ENCODE data around the gene DNAH12. TPM values are rescaled to one million over a fixed set of nuclear protein-coding genes. Genes with fewer than 3 reads are reported as not detected.

DNAH12 gene
- total and polyA plus RNA-seq, 2 of the 4 experiments (the other 2 are of a cell fraction): under 0.01 to 0.02 TPM

GRCh38 chr3:57586778-57587177 is 42.6 kb upstream of the DNAH12 start:
- no peak for ATAC-seq (ENCODE audit: low read depth)
- TF ChIP-seq CEBPB (IDR thresholded peaks at IDR 0.05; ENCODE audit: low read depth, low read length) (no peak), RFX5 (IDR thresholded peaks at IDR 0.05; ENCODE audit: low read depth, low read length) (no peak), SMC3 (IDR thresholded peaks at IDR 0.05; ENCODE audit: low read depth, low read length) (no peak), NFE2L2 (IDR thresholded peaks at IDR 0.05; ENCODE audit: low read depth, low read length) (no peak), RAD21 (IDR thresholded peaks at IDR 0.05; ENCODE audit: low read length) (no peak), ELK1 (IDR thresholded peaks at IDR 0.05; ENCODE audit: borderline replicate concordance, low read depth, low read length) (no peak), MAZ (IDR thresholded peaks at IDR 0.05; ENCODE audit: borderline replicate concordance, low read depth, low read length) (no peak), CTCF (conservative IDR thresholded peaks at IDR 0.05; ENCODE audit: low read depth, low read length) (no peak), MXI1 (IDR thresholded peaks at IDR 0.05; ENCODE audit: borderline replicate concordance, low read depth, low read length) (no peak), BHLHE40 (IDR thresholded peaks at IDR 0.05; ENCODE audit: low read depth, low read length) (no peak), FOS (IDR thresholded peaks at IDR 0.05; ENCODE audit: low read depth, low read length) (no peak), POLR2A (IDR thresholded peaks at IDR 0.05; ENCODE audit: low read depth, low read length) (no peak), CHD1 (IDR thresholded peaks at IDR 0.05; ENCODE audit: low read depth, low read length) (no peak), USF2 (IDR thresholded peaks at IDR 0.05; ENCODE audit: low read depth, low read length) (no peak), MAFK (IDR thresholded peaks at IDR 0.05; ENCODE audit: low read depth, low read length) (no peak), RCOR1 (IDR thresholded peaks at IDR 0.05; ENCODE audit: insufficient replicate concordance, low read length) (no peak)
- H3K9me1 ChIP-seq (ENCODE audit: insufficient read depth, low read length): peaks cover 5% of the 10 kb centered on the region
- no peak overlapping the region for H2AFZ ChIP-seq (replicated peaks; ENCODE audit: low read length, poor library complexity)
- H2BK20ac ChIP-seq (ENCODE audit: low read depth, low read length): no peak overlapping the region
- ChIA-PET CTCF (no interaction called here), POLR2A (ENCODE audit: unreplicated experiment) (interaction anchor here (0.5 kb wide), 1 partner anchor 273 kb away, joined by 3 read pairs; no protein-coding TSS in a partner anchor)
- H2AK5ac ChIP-seq (ENCODE audit: low read depth, low read length): no peak overlapping the region
- no peak overlapping the region for H3K18ac ChIP-seq (ENCODE audit: low read depth, low read length)
- H2BK15ac ChIP-seq (ENCODE audit: low read depth, low read length): no peak overlapping the region
- no peaks in the 10 kb centered on the region for H3K27me3 ChIP-seq (ENCODE audit: control insufficient read depth, insufficient read depth, low read length)
- no peak overlapping the region for H3K4ac ChIP-seq (ENCODE audit: low read depth, low read length)
- H3K14ac ChIP-seq (replicated peaks; ENCODE audit: low read depth, low read length): no peak overlapping the region
- peaks cover 99% of the 10 kb centered on the region for H4K20me1 ChIP-seq (ENCODE audit: insufficient read depth, low read length)
- H3K36me3 ChIP-seq (ENCODE audit: control insufficient read depth, insufficient read depth, low read length): peaks cover 18% of the 10 kb centered on the region
- no CpG with 5 or more reads among the region's 6 CpGs for WGBS, 2 experiments (ENCODE audit: extremely low coverage in 2 of 2, insufficient read length in 1 of 2)
- H3K9ac ChIP-seq (ENCODE audit: low read depth, low read length): no peak overlapping the region
- no peak overlapping the region for H3K4me3 ChIP-seq (ENCODE audit: insufficient read depth, low read depth, low read length)
- H3K79me1 ChIP-seq (ENCODE audit: low read depth in 1 of 2, low read length in 2 of 2): peaks cover 0 to 12% of the 10 kb centered on the region in 2 experiments; a peak in 1 of 4 replicates
- H2BK120ac ChIP-seq (ENCODE audit: low read depth, low read length): no peak overlapping the region
- H3K27ac ChIP-seq (ENCODE audit: insufficient read depth, low read length): no peak overlapping the region
- H2BK5ac ChIP-seq (ENCODE audit: low read depth, low read length, poor library complexity, severe bottlenecking): no peak overlapping the region
- intact Hi-C loops (cut with micrococcal nuclease) (no loop called here), dilution Hi-C loops (cut with HindIII; ENCODE audit: low sequenced_read_pairs, unreplicated experiment) (no loop called here), in situ Hi-C loops (cut with MboI; ENCODE audit: low sequenced_read_pairs) (no loop called here)
- H3K56ac ChIP-seq (ENCODE audit: extremely low read depth, insufficient read depth, low read length): no peak overlapping the region
- no peaks in the 10 kb centered on the region for H3K9me3 ChIP-seq (ENCODE audit: control insufficient read depth, insufficient read depth, low read length)
- no peak overlapping the region for H3K4me2 ChIP-seq (ENCODE audit: low read depth, low read length)
- DNase-seq: no peak
- H4K8ac ChIP-seq (ENCODE audit: low read depth in 2 of 2, low read length in 2 of 2): no peak overlapping the region
- no peak overlapping the region for H4K91ac ChIP-seq (ENCODE audit: insufficient read depth, low read depth, low read length)
- H2AK9ac ChIP-seq (replicated peaks; ENCODE audit: low read depth, low read length, poor library complexity): no peak overlapping the region
- no peak overlapping the region for H3K23ac ChIP-seq (ENCODE audit: low read depth, low read length)
- H4K5ac ChIP-seq (ENCODE audit: low read depth, low read length): no peak overlapping the region
- peaks cover 4% of the 10 kb centered on the region for H3K4me1 ChIP-seq (ENCODE audit: control insufficient read depth, insufficient read depth, low read length)
- BruUV-seq (replicated peaks): no TSS peak

Data from IMR-90 (cell line).